ENCODE measurements around the gene LASP1NB.

Gene LASP1NB

GRCh38 chr17:38896346-38896954 is 29.0 kb upstream of the LASP1NB start:
- Histone ChIP-seq H3K36me3 (replicated peaks in 1 of 2) (peaks cover 0 to 51% of the 10 kb centered on the region in 2 donors), H3K4me3 (no peak overlapping the region), H3K27me3 (no peaks in the 10 kb centered on the region), H3K27ac (peak overlapping the region in 2 of 5 donors; percentile 38 to 49), H3K9me3 (replicated peaks in 1 of 3) (no peaks in the 10 kb centered on the region), H3K4me1 (replicated peaks in 1 of 2) (peaks cover 43 to 80% of the 10 kb centered on the region in 2 donors)
- DNase-seq, result peak in 4 of 7 donors; percentile 38 to 72 (median 48)
- intact Hi-C loops (cut with DNase I), result no loop called here
- no peak for TF ChIP-seq POLR2A (IDR thresholded peaks at IDR 0.05)
- TF ChIP-seq, protein P1, sequence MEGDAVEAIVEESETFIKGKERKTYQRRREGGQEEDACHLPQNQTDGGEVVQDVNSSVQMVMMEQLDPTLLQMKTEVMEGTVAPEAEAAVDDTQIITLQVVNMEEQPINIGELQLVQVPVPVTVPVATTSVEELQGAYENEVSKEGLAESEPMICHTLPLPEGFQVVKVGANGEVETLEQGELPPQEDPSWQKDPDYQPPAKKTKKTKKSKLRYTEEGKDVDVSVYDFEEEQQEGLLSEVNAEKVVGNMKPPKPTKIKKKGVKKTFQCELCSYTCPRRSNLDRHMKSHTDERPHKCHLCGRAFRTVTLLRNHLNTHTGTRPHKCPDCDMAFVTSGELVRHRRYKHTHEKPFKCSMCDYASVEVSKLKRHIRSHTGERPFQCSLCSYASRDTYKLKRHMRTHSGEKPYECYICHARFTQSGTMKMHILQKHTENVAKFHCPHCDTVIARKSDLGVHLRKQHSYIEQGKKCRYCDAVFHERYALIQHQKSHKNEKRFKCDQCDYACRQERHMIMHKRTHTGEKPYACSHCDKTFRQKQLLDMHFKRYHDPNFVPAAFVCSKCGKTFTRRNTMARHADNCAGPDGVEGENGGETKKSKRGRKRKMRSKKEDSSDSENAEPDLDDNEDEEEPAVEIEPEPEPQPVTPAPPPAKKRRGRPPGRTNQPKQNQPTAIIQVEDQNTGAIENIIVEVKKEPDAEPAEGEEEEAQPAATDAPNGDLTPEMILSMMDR (IDR thresholded peaks at IDR 0.05), result no peak
- WGBS, 4 donors, result 63 to 76% (median 67%) methylated on average over 13 of the region's 13 CpGs

DNA sequence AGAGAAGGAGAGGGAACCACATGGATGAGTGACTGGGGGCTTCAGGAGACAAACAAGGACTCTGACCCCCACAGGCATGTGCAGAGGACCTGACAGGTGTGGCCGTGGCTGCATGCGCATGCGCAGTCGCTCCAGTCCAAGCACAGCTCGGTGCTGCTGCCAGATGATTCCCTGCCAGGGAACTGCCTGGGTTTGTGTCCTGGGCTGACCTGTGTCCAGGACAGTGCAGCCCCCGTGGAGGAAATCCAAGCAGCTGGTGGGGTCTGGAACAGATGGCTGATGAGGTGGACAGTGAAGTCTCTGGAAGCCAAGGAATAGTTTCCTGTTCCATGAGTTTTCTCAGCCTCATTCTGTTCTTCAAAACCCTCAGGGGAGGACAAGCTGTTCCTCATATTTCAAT is 28.2 kb upstream of the LASP1NB start:
- Histone ChIP-seq H3K27ac (peak overlapping the region in 3 of 5 donors; percentile 34 to 62 (median 49)), H3K36me3 (replicated peaks in 1 of 2) (peaks cover 0 to 44% of the 10 kb centered on the region in 2 donors), H3K4me3 (no peak overlapping the region), H3K27me3 (no peaks in the 10 kb centered on the region), H3K9me3 (replicated peaks in 1 of 3) (no peaks in the 10 kb centered on the region), H3K4me1 (replicated peaks in 1 of 2) (peaks cover 43 to 82% of the 10 kb centered on the region in 2 donors)
- intact Hi-C loops (cut with DNase I), result no loop called here
- WGBS, 4 donors, result 44 to 64% (median 56%) methylated on average over 1 to 6 of the region's 6 CpGs
- TF ChIP-seq, protein P1 (IDR thresholded peaks at IDR 0.05), result no peak
- TF ChIP-seq POLR2A (IDR thresholded peaks at IDR 0.05), result no peak
- peak in 3 of 7 donors; percentile 48 to 79 (median 49) for DNase-seq

GRCh38 chr17:38897671-38898290 is 27.6 kb upstream of the LASP1NB start:
- no peak for TF ChIP-seq POLR2A (IDR thresholded peaks at IDR 0.05)
- TF ChIP-seq, protein P1 (IDR thresholded peaks at IDR 0.05), result no peak
- Histone ChIP-seq H3K36me3 (replicated peaks in 1 of 2) (peaks cover 0 to 41% of the 10 kb centered on the region in 2 donors), H3K27me3 (no peaks in the 10 kb centered on the region), H3K4me3 (no peak overlapping the region), H3K27ac (peak overlapping the region in 3 of 5 donors; percentile 34 to 62 (median 49)), H3K9me3 (replicated peaks in 1 of 3) (no peaks in the 10 kb centered on the region), H3K4me1 (replicated peaks in 1 of 2) (peaks cover 43 to 80% of the 10 kb centered on the region in 2 donors)
- intact Hi-C loops (cut with DNase I), result no loop called here
- peak in 1 of 7 donors; percentile 45 for DNase-seq
- 56 to 73% (median 62%) methylated on average over 8 to 12 of the region's 12 CpGs for WGBS, 4 donors

- Histone ChIP-seq H3K9me3 (replicated peaks in 1 of 3) (no peaks in the 10 kb centered on the region), H3K4me1 (replicated peaks in 1 of 2) (peaks cover 38 to 74% of the 10 kb centered on the region in 2 donors), H3K27ac (peak overlapping the region in 2 of 5 donors; percentile 49 to 62), H3K36me3 (replicated peaks in 1 of 2) (peaks cover 0 to 40% of the 10 kb centered on the region in 2 donors), H3K4me3 (no peak overlapping the region), H3K27me3 (no peaks in the 10 kb centered on the region)
- DNase-seq, result no peak
- TF ChIP-seq POLR2A (IDR thresholded peaks at IDR 0.05), result no peak
- TF ChIP-seq, protein P1 (IDR thresholded peaks at IDR 0.05), result no peak
- intact Hi-C loops (cut with DNase I), result no loop called here
- WGBS, 4 donors, result 40 to 74% (median 67%) methylated on average over 1 to 9 of the region's 9 CpGs
These were observed 27.1 kb upstream of the LASP1NB start for GRCh38 chr17:38898291-38898679.
